GM18909 (cell line): ENCODE data around the gene RC3H2.
A peak's percentile ranks its signal among the peaks of the same experiment; 100 is the strongest.
"Not testable (repeated sequence)": the region's sequence is repeated elsewhere in the genome, so short reads cannot be mapped to it uniquely, and the experiment has no call there.

ENCODE experiments used
- ATAC-seq: cut with Tn5 transposase; IDR thresholded peaks from one replicate; pipeline ENCODE4 v1.9.1; 2021; ENCODE audit warnings: mild to moderate bottlenecking; ENCODE audit not compliant: unreplicated experiment, poor library complexity

The RC3H2 gene

DNA sequence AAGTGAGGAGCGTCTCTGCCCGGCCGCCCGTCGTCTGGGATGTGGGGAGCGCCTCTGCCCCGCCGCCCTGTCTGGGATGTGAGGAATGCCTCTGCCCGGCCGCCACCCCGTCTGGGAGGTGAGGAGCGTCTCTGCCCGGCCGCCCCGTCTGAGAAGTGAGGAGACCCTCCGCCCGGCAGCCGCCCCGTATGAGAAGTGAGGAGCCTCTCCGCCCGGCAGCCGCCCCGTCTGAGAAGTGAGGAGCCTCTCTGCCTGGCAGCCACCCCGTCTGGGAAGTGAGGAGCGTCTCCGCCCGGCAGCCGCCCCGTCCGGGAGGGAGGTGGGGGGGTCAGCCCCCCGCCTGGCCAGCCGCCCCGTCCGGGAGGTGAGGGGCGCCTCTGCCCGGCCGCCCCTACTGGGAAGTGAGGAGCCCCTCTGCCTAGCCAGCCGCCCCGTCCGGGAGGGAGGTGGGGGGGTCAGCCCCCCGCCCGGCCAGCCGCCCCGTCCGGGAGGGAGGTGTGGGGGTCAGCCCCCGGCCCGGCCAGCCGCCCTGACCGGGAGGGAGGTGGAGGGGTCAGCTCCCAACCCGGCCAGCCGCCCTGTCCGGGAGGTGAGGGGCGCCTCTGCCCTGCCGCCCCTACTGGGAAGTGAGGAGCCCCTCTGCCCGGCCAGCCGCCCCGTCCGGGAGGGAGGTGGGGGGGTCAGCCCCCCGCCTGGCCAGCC is 52.9 kb downstream of the RC3H2 start:
- not testable (repeated sequence) for ATAC-seq

DNA sequence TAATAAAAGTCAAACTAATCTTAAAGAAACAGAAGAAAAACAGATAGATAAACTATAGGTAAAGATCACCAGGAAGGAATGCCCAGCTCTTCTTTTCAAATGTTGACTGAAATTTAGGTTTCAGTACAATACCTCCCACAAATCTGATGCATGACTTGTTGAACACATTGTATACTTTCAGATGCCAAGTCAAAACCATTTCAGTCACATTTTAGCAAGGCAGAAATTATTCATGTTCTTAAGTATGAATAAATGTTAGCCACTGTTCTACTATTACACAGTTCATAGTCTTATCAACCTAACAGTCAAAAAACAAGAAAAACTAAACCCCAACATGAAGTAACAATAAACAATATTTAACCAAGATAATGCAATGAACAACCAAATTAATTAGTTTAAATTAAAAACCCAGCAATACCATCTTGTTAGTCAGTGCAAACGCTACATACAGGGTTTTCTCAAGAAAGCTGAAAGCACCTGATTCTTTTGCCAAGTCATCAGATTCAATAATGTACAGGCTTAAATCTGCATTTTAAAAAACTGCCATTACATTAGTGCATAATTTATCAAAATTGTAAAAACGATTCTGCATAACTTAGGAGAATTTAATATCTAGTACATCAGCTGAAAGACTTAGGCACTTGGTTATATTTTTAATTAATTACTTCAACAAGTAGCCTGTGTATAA is 56.8 kb downstream of the RC3H2 start:
- no peak for ATAC-seq

DNA sequence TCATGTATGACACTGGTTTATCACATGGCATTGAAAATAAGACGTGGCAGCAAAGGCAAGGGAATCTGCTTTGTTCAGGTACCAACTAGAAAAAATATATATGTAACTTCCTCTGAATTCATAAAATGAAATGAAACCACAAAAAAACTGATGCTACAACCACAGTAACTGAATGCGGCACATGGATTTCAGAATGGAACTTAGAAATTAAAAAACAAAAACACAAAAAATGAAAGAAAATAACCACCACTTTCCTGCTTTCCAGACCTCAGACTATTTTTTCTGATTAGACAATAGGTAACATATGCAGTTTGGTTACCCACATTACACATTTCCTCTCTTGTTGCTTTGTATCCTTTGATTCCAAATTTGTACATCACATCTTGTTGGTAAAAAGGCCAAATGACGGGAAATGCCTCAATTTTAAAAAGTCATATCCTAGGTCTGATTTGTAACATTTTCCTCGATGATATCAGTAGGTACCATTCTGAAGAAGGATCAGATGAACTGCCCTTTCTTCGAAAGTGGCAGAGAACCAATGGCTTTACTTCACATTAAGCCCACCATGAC is 58.7 kb downstream of the RC3H2 start:
- ATAC-seq: no peak

DNA sequence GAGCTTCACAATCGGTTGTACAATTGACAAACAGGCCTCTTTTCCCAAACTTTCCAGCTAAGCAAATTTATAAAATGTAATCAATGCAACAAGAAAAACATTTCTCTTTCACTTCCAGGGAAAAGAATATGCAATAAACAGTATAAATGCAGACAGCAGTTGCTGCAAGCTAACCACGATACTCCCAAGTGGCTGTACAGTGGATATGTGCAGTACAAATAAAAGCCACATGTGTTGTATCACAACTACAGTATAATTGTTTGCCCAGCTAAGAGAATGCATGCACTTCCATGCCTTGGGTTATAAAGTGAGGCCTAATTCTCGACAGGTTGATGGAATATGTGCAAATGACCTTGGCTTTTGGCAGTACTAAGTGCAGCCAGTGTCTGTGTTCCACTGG is 60.0 kb downstream of the RC3H2 start:
- ATAC-seq: no peak

DNA sequence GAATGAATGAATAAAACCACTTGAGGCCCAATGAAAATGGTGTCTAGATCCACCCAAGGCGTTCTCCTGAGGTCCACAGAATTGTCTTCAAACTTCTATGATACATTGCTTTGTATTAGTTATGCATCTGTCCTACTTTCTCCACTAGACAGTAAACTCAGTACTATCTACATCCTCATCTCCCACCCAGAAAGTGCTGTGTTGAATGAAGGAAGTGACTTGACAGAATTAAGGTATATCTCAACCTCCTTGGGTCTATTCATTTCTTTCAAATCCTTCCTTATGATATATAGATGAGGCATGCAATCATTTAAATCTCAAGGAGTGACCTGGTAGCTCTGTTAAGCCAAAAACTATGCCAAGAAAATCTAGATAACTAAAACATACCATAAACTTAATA is 61.0 kb downstream of the RC3H2 start:
- ATAC-seq: no peak

DNA sequence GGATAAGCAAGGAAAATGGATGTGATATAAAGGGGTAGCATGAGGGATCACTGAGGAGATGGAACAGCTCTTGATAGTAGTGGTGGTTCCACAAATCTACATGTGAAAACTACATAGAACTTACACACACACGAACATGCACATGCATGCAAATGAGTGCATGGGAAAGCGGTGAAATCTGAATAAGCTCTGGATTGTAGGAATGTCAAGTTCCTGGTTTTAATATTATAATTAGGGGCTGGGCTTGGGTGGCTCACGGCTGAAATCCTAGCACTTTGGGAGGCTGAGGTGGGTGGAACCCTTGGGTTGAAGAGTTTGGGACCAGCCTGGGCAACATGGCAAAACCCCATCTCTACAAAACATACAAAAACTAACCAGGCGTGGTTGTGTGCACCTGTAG is 63.7 kb downstream of the RC3H2 start:
- ATAC-seq: no peak

DNA sequence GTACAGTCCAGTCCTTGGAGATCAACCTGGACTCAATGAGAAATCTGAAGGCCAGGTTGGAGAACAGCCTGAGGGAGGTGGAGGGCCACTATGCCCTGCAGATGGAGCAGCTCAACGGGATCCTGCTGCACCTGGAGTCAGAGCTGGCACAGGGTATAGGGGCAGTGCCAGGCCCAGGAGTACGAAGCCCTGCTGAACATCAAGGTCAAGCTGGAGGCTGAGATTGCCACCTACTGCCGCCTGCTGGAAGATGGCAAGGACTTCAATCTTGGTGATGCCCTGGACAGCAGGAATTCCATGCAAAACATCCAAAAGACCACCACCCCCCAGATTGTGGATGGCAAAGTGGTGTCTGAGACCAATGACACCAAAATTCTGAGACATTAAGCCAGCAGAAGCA is 66.7 kb downstream of the RC3H2 start:
- ATAC-seq: not testable (repeated sequence)

DNA sequence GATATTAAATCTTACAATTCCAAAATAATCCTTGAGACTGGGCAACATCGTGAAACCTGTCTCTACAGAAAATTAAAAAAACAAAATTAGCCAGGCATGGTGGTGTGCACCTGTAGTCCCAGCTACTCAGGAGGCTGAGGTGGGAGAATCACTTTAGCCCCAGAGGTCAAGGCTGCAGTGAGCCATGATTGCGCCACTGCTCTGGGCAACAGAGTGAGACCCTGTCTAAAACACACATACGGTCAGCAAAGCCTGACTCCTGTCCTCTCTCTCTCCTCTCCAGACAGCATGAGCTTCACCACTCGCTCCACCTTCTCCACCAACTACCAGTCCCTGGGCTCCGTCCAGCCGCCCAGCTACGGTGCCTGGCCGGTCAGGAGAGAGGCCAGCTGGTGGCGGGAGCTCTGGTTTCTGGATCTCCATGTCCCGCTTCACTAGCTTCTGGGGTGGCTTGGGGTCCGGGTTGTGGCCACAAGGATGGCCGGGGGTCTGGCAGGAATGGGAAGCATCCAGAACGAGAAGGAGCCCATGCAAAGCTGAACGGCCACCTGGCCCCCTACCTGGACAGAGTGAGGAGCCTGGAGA is 67.8 kb downstream of the RC3H2 start:
- ATAC-seq: no peak

DNA sequence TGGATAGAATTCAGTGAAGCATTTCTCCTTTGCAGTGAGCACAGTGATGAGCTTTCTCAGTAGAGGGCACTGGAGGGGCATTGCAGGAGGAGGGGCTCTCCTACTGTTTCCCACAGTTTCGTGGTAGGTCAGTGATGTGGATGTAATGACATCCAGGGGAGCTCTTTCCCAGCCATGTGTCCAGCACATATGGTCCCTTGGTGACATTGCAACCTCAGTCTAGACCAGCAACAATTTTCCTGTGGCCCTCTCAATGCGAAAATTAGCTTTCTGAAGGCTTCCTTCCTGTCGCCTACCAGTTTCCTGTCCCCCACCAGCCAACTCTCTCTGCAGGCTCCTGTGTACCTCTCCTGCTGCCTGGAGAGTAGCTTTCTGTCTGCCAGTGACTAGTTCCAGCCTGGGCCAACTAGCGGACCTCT is 69.8 kb downstream of the RC3H2 start:
- ATAC-seq: no peak

DNA sequence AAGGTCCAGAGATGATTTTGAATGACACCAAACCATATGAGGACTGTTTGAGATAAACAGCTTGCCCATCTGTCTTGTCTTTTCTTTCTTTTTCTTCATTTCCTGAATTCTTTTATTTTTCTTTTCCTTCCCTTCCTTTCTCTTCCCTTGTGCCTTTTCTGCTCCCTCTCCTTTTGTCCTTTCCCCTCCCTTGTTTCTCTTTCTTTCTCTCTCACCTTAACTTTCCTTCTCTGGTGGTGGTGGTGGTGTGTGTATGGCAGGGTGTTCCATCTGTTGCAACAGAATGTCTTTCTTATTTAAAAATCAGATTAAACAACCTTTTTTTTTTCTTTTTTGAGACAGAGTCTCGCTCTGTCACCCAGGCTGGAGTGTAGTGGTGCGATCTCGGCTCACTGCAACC is 73.0 kb downstream of the RC3H2 start:
- ATAC-seq: no peak

DNA sequence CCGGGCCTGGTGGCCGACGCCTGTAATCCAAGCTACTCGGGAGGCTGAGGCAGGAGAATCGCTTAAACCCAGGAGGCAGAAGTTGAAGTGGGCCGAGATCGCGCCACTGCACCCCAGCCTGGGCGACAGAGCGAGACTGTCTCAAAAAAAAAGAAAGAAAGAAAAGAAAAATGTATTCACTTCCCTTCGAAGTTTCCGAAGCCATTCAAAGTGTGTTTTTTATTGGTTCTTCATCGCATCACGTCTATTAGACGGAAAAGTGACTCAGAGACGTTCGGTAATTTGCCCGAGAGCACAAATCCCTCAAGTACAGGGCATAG is 76.2 kb downstream of the RC3H2 start:
- ATAC-seq: not testable (repeated sequence)

DNA sequence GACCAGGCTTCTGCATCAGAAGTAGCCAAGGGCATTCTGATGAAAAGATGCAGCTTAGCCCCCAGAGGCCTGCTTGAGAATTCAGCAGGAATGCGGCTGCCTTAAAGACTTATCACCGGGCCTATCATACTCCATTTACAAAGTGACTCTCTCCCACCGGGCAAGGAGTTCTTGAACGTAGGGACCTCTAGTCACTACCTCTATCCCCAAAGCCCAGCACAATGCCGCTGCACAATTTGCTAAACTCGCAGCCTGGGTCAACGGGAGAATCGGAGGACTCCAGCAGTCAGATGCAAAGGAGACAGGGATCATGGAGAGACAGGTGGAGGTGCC is 77.4 kb downstream of the RC3H2 start:
- ATAC-seq: peak; percentile 24

DNA sequence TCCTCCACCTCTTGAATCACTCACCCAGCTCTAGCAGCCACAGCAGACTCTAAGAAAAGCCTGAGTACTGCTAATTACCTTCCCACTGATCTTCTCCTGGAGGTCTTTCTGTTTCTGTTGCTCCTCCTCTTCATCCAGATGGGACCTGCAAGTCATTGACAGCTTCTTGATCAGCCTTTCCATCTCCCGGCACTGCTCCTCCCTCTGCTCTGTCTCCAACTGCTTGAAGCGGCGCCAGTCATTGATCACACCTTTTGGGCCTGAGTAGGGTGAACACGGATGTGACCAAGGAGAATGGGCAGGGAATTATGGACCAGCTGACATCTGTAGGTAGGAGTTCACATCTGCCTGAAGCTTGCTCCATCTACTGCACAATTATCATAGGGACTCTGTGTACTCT is 82.2 kb downstream of the RC3H2 start:
- no peak for ATAC-seq

DNA sequence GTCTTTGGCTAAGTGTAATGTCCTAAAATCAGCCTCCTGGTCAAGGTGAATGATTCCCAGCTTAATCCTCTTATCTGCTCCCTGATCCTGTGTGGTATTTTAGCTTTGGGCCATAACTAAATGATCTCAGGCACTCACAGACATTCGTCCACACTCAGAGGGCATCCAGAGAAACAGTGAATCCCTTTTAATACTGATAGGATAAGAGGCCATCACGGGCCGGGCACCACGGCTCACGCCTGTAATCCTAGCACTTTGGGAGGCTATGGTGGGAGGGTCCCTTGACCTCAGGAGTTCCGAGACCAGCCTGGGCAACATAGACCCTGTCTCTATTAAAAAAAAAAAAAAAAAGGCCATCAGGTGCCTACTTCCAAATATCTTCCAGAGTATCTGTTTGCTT is 83.1 kb downstream of the RC3H2 start:
- ATAC-seq: no peak

DNA sequence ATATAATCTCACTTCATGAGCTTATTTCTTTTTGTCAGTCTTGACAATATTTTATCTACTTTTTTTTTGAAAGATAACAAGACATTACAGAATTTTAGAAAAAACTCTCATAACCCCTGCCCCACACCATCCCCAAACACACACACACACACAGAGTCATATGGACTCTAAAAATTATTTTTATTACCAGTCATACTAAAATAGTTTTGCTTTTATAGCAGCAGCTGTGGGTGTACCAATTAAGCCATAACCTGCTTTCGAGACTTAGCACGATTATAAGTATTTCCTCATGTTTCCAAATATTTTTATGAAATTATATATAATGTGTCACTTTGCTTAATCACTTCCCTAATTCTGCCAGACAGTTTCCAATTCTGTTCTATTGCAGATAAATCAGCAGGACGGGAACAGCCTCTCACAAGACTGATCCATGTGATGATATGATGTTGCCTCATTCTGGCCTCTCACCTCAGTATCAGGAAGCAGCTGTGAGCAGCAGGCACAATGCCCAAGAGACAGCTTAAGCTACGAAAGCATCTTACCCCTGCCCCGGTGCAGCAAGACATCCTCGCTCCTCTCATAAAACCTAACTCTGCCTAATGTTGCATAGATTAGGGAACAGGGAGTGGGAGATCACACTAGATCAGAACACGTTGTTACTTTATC is 83.7 kb downstream of the RC3H2 start:
- ATAC-seq: no peak

DNA sequence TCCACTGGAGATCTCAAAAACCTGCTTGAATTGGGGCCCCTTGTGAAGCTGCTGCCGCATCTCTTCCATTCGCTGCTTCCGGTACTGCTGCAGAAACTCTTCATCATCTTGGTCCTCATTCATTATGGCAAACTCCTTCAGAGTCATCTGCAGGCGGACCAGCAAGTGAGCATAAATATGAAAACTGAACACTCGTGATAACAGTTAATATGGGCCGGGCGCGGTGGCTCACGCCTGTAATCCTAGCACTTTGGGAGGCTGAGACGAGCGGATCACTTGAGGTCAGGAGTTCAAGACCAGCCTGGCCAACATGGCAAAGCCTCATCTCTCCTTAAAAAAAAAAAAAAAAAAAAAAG is 84.7 kb downstream of the RC3H2 start:
- ATAC-seq: no peak

DNA sequence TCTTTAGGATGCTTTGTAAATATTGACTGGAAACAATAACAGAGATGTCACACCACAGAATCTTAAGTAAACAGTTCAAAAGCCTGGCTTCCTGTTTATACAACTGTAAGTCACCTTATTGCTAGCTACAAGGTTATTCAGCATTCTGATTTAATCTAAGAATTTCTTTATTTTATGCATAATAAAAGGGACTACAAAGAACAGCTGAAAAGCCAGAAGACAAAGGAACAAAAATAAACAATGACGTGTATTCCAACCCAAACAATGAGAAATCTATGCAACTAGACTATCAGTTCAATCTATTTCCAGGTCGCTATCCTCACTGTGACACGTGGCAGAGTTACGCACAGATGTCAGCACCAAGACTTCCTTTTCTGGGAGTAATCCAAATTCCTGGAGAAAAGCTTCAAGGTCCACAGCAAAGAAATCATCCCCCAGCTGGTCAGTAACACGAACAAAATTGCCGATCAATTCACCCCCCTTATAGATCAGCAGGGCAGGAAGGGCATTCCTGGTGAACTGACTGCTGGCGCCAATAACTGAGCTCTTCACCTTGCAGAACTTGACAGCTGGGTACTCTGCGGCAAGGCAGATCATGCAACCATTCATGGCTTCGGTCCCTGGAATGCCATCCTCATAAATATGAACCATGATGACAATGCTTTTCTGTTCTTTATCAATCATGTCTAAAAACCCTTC is 85.2 kb downstream of the RC3H2 start:
- no peak for ATAC-seq

DNA sequence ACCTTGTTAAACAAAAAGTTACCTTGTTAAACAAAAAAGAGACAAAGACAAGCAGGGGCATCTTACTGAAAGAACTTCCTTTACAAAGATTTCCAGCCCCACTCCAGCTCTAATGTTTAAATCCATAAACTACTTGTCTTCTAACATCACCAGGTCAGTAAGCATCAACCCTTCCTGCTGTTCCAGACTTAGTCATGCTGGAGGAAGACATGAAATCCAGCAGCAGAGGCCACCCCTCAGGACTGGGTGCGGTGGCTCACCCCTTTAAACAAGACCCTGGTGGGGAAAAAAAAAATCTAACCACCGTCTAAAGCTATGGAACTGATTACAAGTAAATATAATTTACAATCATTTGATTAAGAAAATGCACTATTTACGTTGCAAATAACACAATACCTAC is 85.8 kb downstream of the RC3H2 start:
- ATAC-seq: no peak

DNA sequence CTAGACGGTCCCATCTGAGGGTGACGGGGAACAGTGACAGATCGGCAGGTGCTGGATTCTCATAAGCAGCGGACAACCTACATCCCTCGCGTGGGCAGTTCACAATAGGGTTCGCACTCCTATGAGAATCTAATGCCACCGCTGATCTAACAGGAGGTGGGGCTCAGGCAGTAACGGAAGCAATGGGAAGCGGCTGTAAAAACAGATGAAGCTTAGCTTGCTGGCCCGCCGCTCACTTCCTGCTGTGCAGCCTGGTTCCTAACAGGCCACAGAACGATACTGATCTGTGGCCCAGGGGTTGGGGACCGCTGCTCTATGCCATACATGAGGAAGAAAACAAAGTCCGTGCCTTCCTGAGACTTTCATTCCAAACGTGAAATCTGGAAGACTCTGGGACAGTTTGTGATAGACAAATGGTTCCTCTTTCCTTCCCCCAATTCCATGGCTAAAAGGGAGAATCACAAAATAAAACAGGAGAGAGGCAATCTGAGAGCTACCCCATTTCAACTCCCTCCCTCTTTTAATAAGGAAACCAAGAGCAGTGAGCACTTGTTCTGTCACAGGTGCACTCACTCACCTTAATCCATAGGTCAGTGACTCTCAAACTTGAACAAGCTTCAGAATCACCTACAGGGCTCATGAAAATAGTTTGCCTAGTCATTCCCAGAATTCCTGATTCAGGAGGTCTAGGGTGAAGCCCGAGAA is 88.8 kb downstream of the RC3H2 start:
- ATAC-seq: peak; percentile 57

DNA sequence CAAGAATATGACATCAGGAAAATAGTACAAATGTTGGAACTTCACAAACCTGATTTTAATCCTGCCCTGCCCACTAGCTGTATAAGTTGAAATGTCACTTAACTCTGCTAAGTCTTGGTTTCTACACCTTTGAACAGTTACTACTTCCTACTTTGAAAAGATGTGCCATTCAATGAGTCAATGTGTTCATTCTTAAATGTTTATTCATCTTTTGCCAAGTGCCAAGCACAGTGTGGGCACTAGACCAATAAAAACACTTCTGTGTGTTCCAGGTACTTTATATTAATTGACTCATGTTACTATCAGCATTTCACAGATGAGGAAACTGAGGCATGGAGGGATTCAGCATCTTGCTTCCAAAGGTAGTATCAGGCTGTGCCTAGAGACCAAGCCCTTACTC is 89.6 kb downstream of the RC3H2 start:
- ATAC-seq: no peak
